GM12878 (cell line): ENCODE results near the gene MEIG1. TPM values are rescaled to one million over a fixed set of nuclear protein-coding genes. Genes with fewer than 3 reads are reported as not detected.

ENCODE experiments used
- ASH2L ChIP-seq: fragments of 300-600, 200-600 bp; sonication (generic); IDR thresholded peaks from 2 replicates; pipeline ENCODE4 v1.6.1; 2017; ENCODE audit warnings: low read depth, mild to moderate bottlenecking, borderline replicate concordance
- ATF7 ChIP-seq: fragments of 450-650 bp; IDR thresholded peaks from 2 replicates; pipeline ENCODE4 v1.6.1; 2016; ENCODE audit warnings: low read depth, mild to moderate bottlenecking
- DPF2 ChIP-seq: fragments of 450-650 bp; IDR thresholded peaks from 2 replicates; pipeline ENCODE4 v1.6.1; 2017; ENCODE audit warnings: mild to moderate bottlenecking
- EED ChIP-seq: sonication (generic); IDR thresholded peaks from 2 replicates; pipeline ENCODE4 v1.6.1; 2016; ENCODE audit warnings: antibody characterized with exemption, low read depth
- EGR1 ChIP-seq, 2 experiments: IDR thresholded peaks; 1 replicate in 1 of 2; 2 replicates in 1 of 2; pipeline ENCODE4 v1.6.1; 2011 to 2012; ENCODE audit warnings: low read depth in 2 of 2, low read length in 2 of 2, borderline replicate concordance in 1 of 2, mild to moderate bottlenecking in 1 of 2, moderate library complexity in 1 of 2
- ETV6 ChIP-seq, 2 experiments: fragments of 450-650 bp in 1 of 2; IDR thresholded peaks in 1 of 2; conservative IDR thresholded peaks in 1 of 2; 2 replicates each; pipeline ENCODE4 v1.6.1; 2014; ENCODE audit warnings: antibody characterized with exemption in 1 of 2, borderline replicate concordance in 1 of 2, low read depth in 1 of 2, mild to moderate bottlenecking in 1 of 2, moderate library complexity in 1 of 2
- FOXK2 ChIP-seq: fragments of 450-650 bp; IDR thresholded peaks from 2 replicates; pipeline ENCODE4 v1.6.1; 2017; ENCODE audit warnings: mild to moderate bottlenecking, moderate library complexity
- GATAD2B ChIP-seq: fragments of 450-650 bp; conservative IDR thresholded peaks from 2 replicates; pipeline ENCODE4 v1.6.1; 2017; ENCODE audit warnings: low read depth, mild to moderate bottlenecking, moderate library complexity
- IRF4 ChIP-seq: IDR thresholded peaks from 2 replicates; pipeline ENCODE4 v1.6.1; 2011; ENCODE audit warnings: low read depth, low read length
- JUNB ChIP-seq: IDR thresholded peaks from 2 replicates; pipeline ENCODE4 v1.6.1; 2016; ENCODE audit warnings: antibody characterized with exemption, mild to moderate bottlenecking
- JUND ChIP-seq: IDR thresholded peaks from 2 replicates; pipeline ENCODE4 v1.6.1; 2012; ENCODE audit warnings: low read depth, mild to moderate bottlenecking, low read length, improper control_type of control experiment, moderate library complexity
- MEF2B ChIP-seq: fragments of 450-650 bp; IDR thresholded peaks from 2 replicates; pipeline ENCODE4 v1.6.1; 2018; ENCODE audit warnings: mild to moderate bottlenecking, moderate library complexity; ENCODE audit not compliant: partially characterized antibody, poor library complexity, severe bottlenecking
- NFIC ChIP-seq: IDR thresholded peaks from 2 replicates; pipeline ENCODE4 v1.6.1; 2012; ENCODE audit warnings: low read depth, mild to moderate bottlenecking, inconsistent platforms, low read length, moderate library complexity
- NR2C1 ChIP-seq: fragments of 450-650 bp; IDR thresholded peaks from 2 replicates; pipeline ENCODE4 v1.6.1; 2017; ENCODE audit warnings: antibody characterized with exemption, mild to moderate bottlenecking, moderate library complexity
- POLR2A ChIP-seq: IDR thresholded peaks from 2 replicates; pipeline ENCODE4 v1.6.1; 2011; ENCODE audit warnings: low read depth, mild to moderate bottlenecking, low read length
- RBBP5 ChIP-seq: fragments of 200-600 bp; sonication (generic); conservative IDR thresholded peaks from 2 replicates; pipeline ENCODE4 v1.6.1; 2016
- RCOR1 ChIP-seq: conservative IDR thresholded peaks from 2 replicates; pipeline ENCODE4 v1.6.1; 2012; ENCODE audit warnings: low read depth, low read length, improper control_type of control experiment
- RFX5 ChIP-seq: IDR thresholded peaks from 2 replicates; pipeline ENCODE4 v1.6.1; 2011; ENCODE audit warnings: low read depth, low read length, improper control_type of control experiment
- SMAD5 ChIP-seq: IDR thresholded peaks from 2 replicates; pipeline ENCODE4 v1.6.1; 2016; ENCODE audit warnings: antibody characterized with exemption, low read depth
- STAT1 ChIP-seq: fragments of 450-650 bp; conservative IDR thresholded peaks from 2 replicates; pipeline ENCODE4 v1.6.1; 2014; ENCODE audit warnings: antibody characterized with exemption, mild to moderate bottlenecking
- ZBED1 ChIP-seq: IDR thresholded peaks from 2 replicates; pipeline ENCODE4 v1.6.1; 2016; ENCODE audit warnings: borderline replicate concordance
- polyA plus RNA-seq, 11 experiments: library from polyadenylated mRNA; depleted of rRNA in 4 of 11; unstranded in 6 of 11; stranded (reverse) in 5 of 11; fragments of >200 nt; fragmentation: Nextera tagmentation in 4 of 11; fragmentation: Illumina TruSeq in 1 of 11; extraction: Ambion mirVana in 4 of 11; extraction: Trizol in 1 of 11; gene quantifications; 1 replicate in 1 of 11; 2 replicates in 10 of 11; pipeline versions ENCODE4 v1.2.1 to v1.2.3, GENCODE V29; 2011 to 2016; ENCODE audit warnings: inconsistent platforms in 2 of 11, missing spikeins in 2 of 11, low read depth in 1 of 11
- total RNA-seq, 4 experiments: library from RNA; depleted of rRNA in 3 of 4; stranded (reverse); fragments of >200 nt in 3 of 4; fragmentation: Illumina TruSeq in 1 of 4; extraction: Trizol in 1 of 4; gene quantifications; 2 replicates each; pipeline versions ENCODE4 v1.2.1 to v1.2.3, GENCODE V29; 2013 to 2021
- TF ChIP-seq, protein P1 (sequence below): IDR thresholded peaks from 2 replicates; pipeline ENCODE4 v1.6.1; 2012; ENCODE audit warnings: mild to moderate bottlenecking, low read depth, low read length
- TF ChIP-seq, protein P2 (sequence below): IDR thresholded peaks from 2 replicates; pipeline ENCODE4 v1.6.1; 2011; ENCODE audit warnings: low read depth, low read length, improper control_type of control experiment, borderline replicate concordance
- TF ChIP-seq, protein P3 (sequence below): IDR thresholded peaks from 2 replicates; pipeline ENCODE4 v1.6.1; 2012; ENCODE audit warnings: low read depth, low read length, improper control_type of control experiment
- TF ChIP-seq, protein P4 (sequence below): fragments of 450-650 bp; IDR thresholded peaks from 2 replicates; pipeline ENCODE4 v1.6.1; 2017; ENCODE audit warnings: borderline replicate concordance

The MEIG1 gene
- total and polyA plus RNA-seq, 10 of the 15 experiments (the other 5 are each of a cell fraction or from before 2014, with no cell fraction given) = 0.13 to 1.9 (median 0.80) TPM; not detected in 2

DNA sequence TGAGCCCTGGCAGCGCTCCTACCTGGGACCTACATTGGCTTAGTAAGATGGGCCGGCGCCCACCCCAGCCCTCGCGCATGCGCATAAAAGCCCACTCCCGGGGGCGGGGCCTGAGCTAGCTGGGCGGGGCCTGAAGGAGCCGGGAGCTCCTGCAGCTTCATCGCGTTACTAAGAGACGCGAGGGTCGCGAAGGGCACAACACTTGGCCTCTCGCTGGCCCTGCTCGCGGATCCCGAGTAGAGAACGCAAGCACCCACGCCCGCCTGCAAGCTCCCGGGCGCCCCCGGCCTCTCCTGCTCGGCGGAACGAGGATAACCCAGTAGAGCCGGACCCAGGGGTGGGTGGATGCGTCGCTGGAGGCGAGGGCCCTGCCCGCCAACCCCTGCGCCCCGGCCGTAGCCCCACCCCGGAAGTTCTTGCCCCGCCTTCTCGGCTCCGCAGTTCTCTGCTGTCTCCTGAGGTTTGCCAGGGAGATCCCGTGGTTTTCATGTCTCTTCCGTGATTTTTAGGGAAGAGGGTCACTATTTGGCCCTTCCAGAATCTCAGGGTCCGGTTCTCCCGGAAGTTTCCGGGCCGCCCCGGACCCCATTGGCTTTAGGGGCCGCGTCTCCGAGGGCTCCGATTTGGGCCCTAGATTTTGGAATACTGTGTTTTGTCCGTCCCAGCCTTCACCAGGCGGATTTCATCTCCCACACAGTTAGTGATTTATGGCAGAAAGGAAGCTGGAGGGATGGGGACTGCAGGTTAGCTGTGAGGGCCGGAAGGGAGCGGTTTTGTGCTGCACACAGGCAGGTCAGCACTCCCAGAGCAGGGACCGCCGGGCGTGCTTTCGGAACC, at the start of gene MEIG1 (continued):
- TF ChIP-seq EED (peak; percentile 54; the same call in 1 of the 2 replicates), EGR1 (IDR thresholded peaks at IDR 0.05; ENCODE audit: borderline replicate concordance in 1 of 2, low read depth in 2 of 2, low read length in 2 of 2) (peak; percentile 30 to 40; a peak in 2 of 3 replicates), NFIC (peak; percentile 34; the same call in 1 of the 2 replicates), STAT1 (peak; percentile 68; the same call in 1 of the 2 replicates), JUNB (no peak; the same call in 1 of the 2 replicates), FOXK2 (no peak), ASH2L (no peak), DPF2 (peak; percentile 4; the same call in 1 of the 2 replicates), ZBED1 (no peak), JUND (no peak), RCOR1 (no peak), RFX5 (no peak; the same call in 1 of the 2 replicates), RBBP5 (no peak), NR2C1 (peak; percentile 93), POLR2A (peak; percentile 22), GATAD2B (peak; percentile 53), IRF4 (no peak), ATF7 (peak; percentile 49), ETV6 (conservative IDR thresholded peaks at IDR 0.05 in 1 of 2, IDR thresholded peaks at IDR 0.05 in 1 of 2; ENCODE audit: borderline replicate concordance in 1 of 2, low read depth in 1 of 2) (peak in 1 of 2 experiments; percentile 48; a peak in 1 of 4 replicates), SMAD5 (peak; percentile 79; the same call in 1 of the 2 replicates), MEF2B (peak; percentile 69)
- TF ChIP-seq, protein P1, sequence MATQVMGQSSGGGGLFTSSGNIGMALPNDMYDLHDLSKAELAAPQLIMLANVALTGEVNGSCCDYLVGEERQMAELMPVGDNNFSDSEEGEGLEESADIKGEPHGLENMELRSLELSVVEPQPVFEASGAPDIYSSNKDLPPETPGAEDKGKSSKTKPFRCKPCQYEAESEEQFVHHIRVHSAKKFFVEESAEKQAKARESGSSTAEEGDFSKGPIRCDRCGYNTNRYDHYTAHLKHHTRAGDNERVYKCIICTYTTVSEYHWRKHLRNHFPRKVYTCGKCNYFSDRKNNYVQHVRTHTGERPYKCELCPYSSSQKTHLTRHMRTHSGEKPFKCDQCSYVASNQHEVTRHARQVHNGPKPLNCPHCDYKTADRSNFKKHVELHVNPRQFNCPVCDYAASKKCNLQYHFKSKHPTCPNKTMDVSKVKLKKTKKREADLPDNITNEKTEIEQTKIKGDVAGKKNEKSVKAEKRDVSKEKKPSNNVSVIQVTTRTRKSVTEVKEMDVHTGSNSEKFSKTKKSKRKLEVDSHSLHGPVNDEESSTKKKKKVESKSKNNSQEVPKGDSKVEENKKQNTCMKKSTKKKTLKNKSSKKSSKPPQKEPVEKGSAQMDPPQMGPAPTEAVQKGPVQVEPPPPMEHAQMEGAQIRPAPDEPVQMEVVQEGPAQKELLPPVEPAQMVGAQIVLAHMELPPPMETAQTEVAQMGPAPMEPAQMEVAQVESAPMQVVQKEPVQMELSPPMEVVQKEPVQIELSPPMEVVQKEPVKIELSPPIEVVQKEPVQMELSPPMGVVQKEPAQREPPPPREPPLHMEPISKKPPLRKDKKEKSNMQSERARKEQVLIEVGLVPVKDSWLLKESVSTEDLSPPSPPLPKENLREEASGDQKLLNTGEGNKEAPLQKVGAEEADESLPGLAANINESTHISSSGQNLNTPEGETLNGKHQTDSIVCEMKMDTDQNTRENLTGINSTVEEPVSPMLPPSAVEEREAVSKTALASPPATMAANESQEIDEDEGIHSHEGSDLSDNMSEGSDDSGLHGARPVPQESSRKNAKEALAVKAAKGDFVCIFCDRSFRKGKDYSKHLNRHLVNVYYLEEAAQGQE = peak; percentile 63; the same call in 1 of the 2 replicates
- TF ChIP-seq, protein P2, sequence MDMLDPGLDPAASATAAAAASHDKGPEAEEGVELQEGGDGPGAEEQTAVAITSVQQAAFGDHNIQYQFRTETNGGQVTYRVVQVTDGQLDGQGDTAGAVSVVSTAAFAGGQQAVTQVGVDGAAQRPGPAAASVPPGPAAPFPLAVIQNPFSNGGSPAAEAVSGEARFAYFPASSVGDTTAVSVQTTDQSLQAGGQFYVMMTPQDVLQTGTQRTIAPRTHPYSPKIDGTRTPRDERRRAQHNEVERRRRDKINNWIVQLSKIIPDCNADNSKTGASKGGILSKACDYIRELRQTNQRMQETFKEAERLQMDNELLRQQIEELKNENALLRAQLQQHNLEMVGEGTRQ = no peak
- TF ChIP-seq, protein P3, sequence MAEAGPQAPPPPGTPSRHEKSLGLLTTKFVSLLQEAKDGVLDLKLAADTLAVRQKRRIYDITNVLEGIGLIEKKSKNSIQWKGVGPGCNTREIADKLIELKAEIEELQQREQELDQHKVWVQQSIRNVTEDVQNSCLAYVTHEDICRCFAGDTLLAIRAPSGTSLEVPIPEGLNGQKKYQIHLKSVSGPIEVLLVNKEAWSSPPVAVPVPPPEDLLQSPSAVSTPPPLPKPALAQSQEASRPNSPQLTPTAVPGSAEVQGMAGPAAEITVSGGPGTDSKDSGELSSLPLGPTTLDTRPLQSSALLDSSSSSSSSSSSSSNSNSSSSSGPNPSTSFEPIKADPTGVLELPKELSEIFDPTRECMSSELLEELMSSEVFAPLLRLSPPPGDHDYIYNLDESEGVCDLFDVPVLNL = no peak
- TF ChIP-seq, protein P4, sequence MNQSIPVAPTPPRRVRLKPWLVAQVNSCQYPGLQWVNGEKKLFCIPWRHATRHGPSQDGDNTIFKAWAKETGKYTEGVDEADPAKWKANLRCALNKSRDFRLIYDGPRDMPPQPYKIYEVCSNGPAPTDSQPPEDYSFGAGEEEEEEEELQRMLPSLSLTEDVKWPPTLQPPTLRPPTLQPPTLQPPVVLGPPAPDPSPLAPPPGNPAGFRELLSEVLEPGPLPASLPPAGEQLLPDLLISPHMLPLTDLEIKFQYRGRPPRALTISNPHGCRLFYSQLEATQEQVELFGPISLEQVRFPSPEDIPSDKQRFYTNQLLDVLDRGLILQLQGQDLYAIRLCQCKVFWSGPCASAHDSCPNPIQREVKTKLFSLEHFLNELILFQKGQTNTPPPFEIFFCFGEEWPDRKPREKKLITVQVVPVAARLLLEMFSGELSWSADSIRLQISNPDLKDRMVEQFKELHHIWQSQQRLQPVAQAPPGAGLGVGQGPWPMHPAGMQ = no peak
